Kidney capillary endothelial cell (primary cell): Measurements from ENCODE around the gene THSD7B.
"Not testable (repeated sequence)": the region's sequence is repeated elsewhere in the genome, so short reads cannot be mapped to it uniquely, and the experiment has no call there.

Source experiments
- DNase-seq: peaks from one replicate; pipeline ENCODE4 v3.0.0-alpha.2; 2018; ENCODE audit warnings: low spot score

Gene THSD7B

GRCh38 chr2:137566387-137566786 lies 801.0 kb downstream of the THSD7B start:
- DNase-seq = no peak

- DNase-seq = no peak
These were observed 805.1 kb downstream of the THSD7B start for GRCh38 chr2:137570484-137570883.

DNA sequence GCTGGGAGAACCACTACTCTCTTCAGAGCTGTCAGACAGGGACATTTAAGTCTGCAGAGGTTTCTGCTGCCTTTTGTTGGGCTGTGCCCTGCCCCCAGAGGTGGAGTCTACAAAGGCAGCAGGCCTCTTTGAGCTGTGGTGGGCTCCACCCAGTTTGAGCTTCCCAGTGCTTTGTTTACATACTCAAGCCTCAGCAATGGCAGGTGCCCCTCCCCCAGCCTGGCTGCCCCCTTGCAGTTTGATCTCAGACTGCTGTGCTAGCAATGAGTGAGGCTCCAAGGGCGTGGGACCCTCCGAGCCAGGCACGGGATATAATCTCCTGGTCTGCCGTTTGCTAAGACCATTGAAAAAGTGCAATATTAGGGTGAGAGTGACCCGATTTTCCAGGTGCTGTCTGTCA lies 822.5 kb downstream of the THSD7B start:
- not testable (repeated sequence) for DNase-seq

- not testable (repeated sequence) for DNase-seq
These were observed 823.2 kb downstream of the THSD7B start for GRCh38 chr2:137588578-137588977.

- no peak for DNase-seq
These were observed 824.8 kb downstream of the THSD7B start for GRCh38 chr2:137590102-137590501.

DNA sequence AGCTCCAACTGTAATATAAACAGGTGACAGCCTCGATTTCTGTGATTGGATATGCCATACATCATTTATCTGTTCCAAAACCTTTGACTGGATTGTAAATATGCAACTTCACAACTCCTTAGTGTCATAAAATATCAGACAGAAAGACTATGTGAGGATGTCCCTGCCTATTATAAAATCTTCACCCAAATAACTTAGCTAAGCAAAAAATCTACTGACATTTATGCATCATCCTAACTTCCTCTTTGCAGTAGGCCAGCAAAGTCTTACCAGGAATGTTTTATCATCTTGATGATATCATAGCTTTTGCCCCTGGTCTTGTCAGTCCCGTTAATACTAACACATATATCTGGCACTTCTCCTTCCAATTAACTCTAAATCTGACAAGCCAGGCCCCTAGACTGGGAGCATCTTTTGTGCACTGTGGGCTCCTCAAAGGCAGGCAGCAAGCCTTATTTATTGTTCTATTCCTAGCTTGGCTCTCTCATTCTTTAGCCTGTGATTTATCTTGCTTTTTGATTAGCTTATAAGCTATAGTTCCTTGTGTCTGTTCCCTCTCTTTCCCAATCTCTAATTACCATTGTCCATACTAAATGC lies 842.5 kb downstream of the THSD7B start:
- DNase-seq = no peak

GRCh38 chr2:137638932-137639331 lies 873.6 kb downstream of the THSD7B start:
- no peak for DNase-seq

- DNase-seq = no peak
These were observed 879.4 kb downstream of the THSD7B start for GRCh38 chr2:137644731-137645130.

- no peak for DNase-seq
These were observed 888.7 kb downstream of the THSD7B start for GRCh38 chr2:137654046-137654445.

GRCh38 chr2:137655814-137656213 lies 890.5 kb downstream of the THSD7B start:
- DNase-seq = no peak

GRCh38 chr2:137658433-137658832 lies 893.1 kb downstream of the THSD7B start:
- no peak for DNase-seq

DNA sequence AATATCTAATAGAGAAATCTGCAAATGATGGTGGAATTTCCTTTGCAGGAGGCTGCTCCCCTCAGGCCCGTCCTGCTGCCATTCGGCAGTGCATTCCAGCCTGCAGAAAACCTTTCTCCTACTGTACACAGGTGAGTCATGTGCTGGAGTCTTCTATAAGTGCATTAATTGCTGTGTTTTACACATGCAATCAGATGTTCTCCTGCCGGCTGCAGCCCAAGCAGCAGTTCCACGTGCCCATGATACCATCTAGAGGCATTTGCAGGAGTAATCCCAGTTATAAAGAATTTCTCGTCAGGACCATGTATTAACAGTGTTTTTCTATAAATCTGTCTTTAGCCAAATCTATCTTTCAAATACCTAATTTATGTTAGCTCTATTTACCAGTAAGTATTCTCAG lies 894.3 kb downstream of the THSD7B start:
- DNase-seq = no peak

GRCh38 chr2:137670111-137670510 lies 904.8 kb downstream of the THSD7B start:
- no peak for DNase-seq

GRCh38 chr2:137672989-137673552 lies 907.7 kb downstream of the THSD7B start:
- no peak for DNase-seq

DNA sequence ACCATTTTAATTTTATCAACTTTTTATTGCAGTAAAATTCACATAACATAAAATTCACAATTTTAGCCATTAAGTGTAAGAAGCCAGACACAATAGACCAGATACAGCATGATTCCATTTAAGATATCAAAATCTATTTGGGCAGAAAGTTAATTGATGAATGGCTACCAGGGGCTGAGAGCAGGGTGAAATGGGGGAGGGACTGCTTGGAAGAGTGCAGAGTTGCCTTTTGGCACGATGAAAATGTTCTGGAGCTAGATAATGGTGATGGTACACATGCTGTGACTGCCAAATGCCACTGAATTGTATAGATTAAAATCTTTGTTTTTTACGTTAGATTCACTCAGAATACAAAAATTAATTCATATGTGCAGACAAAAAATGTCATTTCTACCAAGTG lies 909.6 kb downstream of the THSD7B start:
- DNase-seq = no peak

DNA sequence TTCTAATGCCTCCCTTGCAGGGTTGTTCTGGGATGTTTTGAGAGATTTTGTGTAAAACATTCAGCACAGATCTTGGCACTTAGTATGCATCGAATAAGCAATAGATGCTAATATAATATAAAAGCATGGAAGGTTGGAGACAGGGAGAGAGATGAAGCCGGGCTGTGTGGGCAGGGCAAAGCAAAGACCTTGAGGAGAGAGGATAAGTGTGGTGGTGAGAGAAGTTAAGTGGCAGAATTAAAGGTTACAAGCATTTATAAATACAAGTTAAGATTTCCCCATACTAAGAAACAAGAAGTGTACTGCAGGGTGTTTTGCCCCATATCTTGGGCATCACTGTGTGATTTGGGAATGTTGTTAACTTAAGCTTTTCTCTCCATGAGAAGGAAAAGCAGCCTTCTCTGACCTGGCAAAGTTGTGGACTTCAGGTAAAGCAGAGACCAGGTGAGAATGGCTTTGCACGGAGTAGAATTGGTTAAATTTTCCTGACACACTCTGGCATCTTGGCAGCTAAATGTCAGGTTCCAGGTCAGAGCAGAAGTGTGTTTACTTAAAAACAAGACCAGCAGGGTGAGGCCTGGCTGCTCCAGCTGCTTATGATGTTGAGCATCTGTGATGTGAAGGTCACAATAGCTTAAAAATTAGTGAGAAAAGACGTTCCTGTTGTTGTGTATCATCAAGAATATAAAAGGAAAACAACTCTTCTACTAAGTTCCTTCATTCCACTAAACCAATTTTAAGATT lies 910.4 kb downstream of the THSD7B start:
- DNase-seq = no peak

- no peak for DNase-seq
These were observed 911.0 kb downstream of the THSD7B start for GRCh38 chr2:137676346-137676745.

- no peak for DNase-seq
These were observed 912.1 kb downstream of the THSD7B start for GRCh38 chr2:137677466-137677865.

GRCh38 chr2:137689549-137689948 lies 924.2 kb downstream of the THSD7B start:
- DNase-seq = no peak

DNA sequence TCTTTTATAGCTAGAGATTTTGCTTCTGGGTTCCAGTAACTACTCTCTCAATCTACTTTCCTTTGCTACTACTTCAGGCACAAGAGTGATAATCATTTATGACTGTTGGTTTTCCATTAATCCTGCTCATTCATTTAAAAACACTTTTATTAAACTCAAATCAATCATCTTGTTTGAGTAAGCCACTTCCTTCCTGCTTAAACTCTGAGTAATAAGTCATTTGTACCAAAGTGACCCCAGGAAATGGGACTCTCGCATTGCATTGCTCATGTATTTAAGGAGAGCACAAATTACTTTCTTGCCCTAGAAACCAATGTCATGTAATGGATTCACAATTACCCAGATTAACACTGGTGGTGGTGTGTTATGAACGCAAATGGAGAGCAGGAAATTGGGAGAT lies 928.2 kb downstream of the THSD7B start:
- DNase-seq = peak; percentile 29

GRCh38 chr2:137696916-137697315 lies 931.6 kb downstream of the THSD7B start:
- DNase-seq = no peak

- not testable (repeated sequence) for DNase-seq
These were observed 934.9 kb downstream of the THSD7B start for GRCh38 chr2:137700250-137700649.

DNA sequence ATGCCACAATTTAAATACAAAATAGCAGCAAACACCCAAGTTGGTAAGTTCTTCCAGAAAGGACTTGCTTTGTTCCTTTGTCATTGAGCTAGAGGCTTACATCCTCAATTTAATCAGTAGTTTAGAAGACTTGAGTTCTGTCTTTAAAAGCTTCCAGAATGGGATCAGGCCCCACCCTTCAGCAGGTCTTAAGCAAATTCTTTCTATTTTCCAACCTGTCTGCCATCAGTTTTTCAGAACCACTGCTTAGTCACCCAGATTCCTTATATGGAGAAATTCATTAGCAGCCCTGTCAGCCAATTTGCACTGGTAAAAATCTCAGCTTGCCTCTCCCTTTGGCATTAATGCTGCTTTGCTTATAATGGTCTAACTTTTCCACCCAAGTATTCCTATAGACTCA lies 935.3 kb downstream of the THSD7B start:
- no peak for DNase-seq

GRCh38 chr2:137705296-137705695 lies 940.0 kb downstream of the THSD7B start:
- no peak for DNase-seq
